Kidney tubule cell (primary cell): Measurements from ENCODE around the gene ZNF496.
"Not testable (repeated sequence)": the region's sequence is repeated elsewhere in the genome, so short reads cannot be mapped to it uniquely, and the experiment has no call there.

ENCODE experiments used
- DNase-seq: peaks from one replicate; pipeline ENCODE4 v3.0.0-alpha.2; 2018; ENCODE audit warnings: low spot score

The ZNF496 gene

GRCh38 chr1:247293047-247293446 is 38.6 kb downstream of the ZNF496 start:
- no peak for DNase-seq

GRCh38 chr1:247291833-247292561 is 39.7 kb downstream of the ZNF496 start:
- no peak for DNase-seq

- DNase-seq = no peak
These were observed 40.5 kb downstream of the ZNF496 start for GRCh38 chr1:247291161-247291560.

GRCh38 chr1:247290576-247290975 is 41.1 kb downstream of the ZNF496 start:
- DNase-seq = no peak

- not testable (repeated sequence) for DNase-seq
These were observed 42.3 kb downstream of the ZNF496 start for GRCh38 chr1:247289274-247289892.

- no peak for DNase-seq
These were observed 43.3 kb downstream of the ZNF496 start for GRCh38 chr1:247288341-247288740.

GRCh38 chr1:247287460-247287859 is 44.2 kb downstream of the ZNF496 start:
- no peak for DNase-seq

GRCh38 chr1:247286134-247286670 is 45.5 kb downstream of the ZNF496 start:
- DNase-seq = no peak

GRCh38 chr1:247281001-247281574 is 50.6 kb downstream of the ZNF496 start:
- DNase-seq = peak; percentile 46

- peak; percentile 88 for DNase-seq
These were observed 54.5 kb downstream of the ZNF496 start for GRCh38 chr1:247277191-247277590.

GRCh38 chr1:247274605-247275256 is 56.9 kb downstream of the ZNF496 start:
- peak; percentile 44 for DNase-seq

GRCh38 chr1:247273013-247273412 is 58.7 kb downstream of the ZNF496 start:
- no peak for DNase-seq

- no peak for DNase-seq
These were observed 61.7 kb downstream of the ZNF496 start for GRCh38 chr1:247270003-247270402.

GRCh38 chr1:247269133-247269532 is 62.5 kb downstream of the ZNF496 start:
- no peak for DNase-seq

GRCh38 chr1:247268390-247269045 is 63.1 kb downstream of the ZNF496 start:
- no peak for DNase-seq

GRCh38 chr1:247266053-247266452 is 65.6 kb downstream of the ZNF496 start:
- peak; percentile 27 for DNase-seq

- DNase-seq = not testable (repeated sequence)
These were observed 75.9 kb downstream of the ZNF496 start, which contains the start of gene VN1R5 for GRCh38 chr1:247255772-247256171. Gene VN1R5 (plus strand): TSS chr1:247256072.

GRCh38 chr1:247247568-247247967 is 84.1 kb downstream of the ZNF496 start:
- DNase-seq = no peak
